Inflammatory macrophage (primary cell): ENCODE data around the gene SOX30.
A peak's percentile ranks its signal among the peaks of the same experiment; 100 is the strongest.
"Not testable (repeated sequence)": the region's sequence is repeated elsewhere in the genome, so short reads cannot be mapped to it uniquely, and the experiment has no call there.

Experiments
- DNase-seq, 2 donors: peaks; one replicate each; pipeline ENCODE4 v3.0.0-alpha.2; 2020 to 2022
- total RNA-seq, 18 experiments: gene quantifications; one replicate each; lab custom pipeline; 2026; ENCODE audit warnings: mixed read lengths in 6 of 18, inconsistent platforms in 2 of 18; lab: John Stamatoyannopoulos, UW

SOX30 gene
- 0 to 0.10 (median 0) reads per million in 18 experiments for total RNA-seq

- DNase-seq = no peak
Measured at GRCh38 chr5:157652377-157652692, at the start of gene SOX30. TSS of gene SOX30 (minus strand) at chr5:157652438. CDS start at chr5:157652078, 360 bp downstream.

GRCh38 chr5:157698674-157699073 lies 46.4 kb upstream of the SOX30 start:
- DNase-seq = not testable (repeated sequence)

- not testable (repeated sequence) for DNase-seq
Measured at GRCh38 chr5:157696154-157696553, 43.9 kb upstream of the SOX30 start.

- not testable (repeated sequence) for DNase-seq
Measured at GRCh38 chr5:157693816-157694215, 41.6 kb upstream of the SOX30 start.

- no peak for DNase-seq
Measured at GRCh38 chr5:157690690-157691433, 38.6 kb upstream of the SOX30 start.

GRCh38 chr5:157689942-157690689 lies 37.9 kb upstream of the SOX30 start:
- DNase-seq = no peak

GRCh38 chr5:157687198-157687554 lies 34.9 kb upstream of the SOX30 start:
- DNase-seq = no peak

- DNase-seq = not testable (repeated sequence)
Measured at GRCh38 chr5:157686276-157687197, 34.3 kb upstream of the SOX30 start.

GRCh38 chr5:157682257-157682656 lies 30.0 kb upstream of the SOX30 start:
- no peak for DNase-seq

GRCh38 chr5:157681048-157681447 lies 28.8 kb upstream of the SOX30 start:
- no peak for DNase-seq

GRCh38 chr5:157680239-157680638 lies 28.0 kb upstream of the SOX30 start:
- DNase-seq = no peak

- no peak for DNase-seq
Measured at GRCh38 chr5:157679801-157680200, 27.6 kb upstream of the SOX30 start.

- DNase-seq = no peak
Measured at GRCh38 chr5:157677931-157678330, 25.7 kb upstream of the SOX30 start.

- not testable (repeated sequence) for DNase-seq
Measured at GRCh38 chr5:157674351-157674750, 22.1 kb upstream of the SOX30 start.

GRCh38 chr5:157672976-157673375 lies 20.7 kb upstream of the SOX30 start:
- no peak for DNase-seq

- no peak for DNase-seq
Measured at GRCh38 chr5:157671592-157672330, 19.5 kb upstream of the SOX30 start.

- DNase-seq = peak in 1 of 2 donors; percentile 23
Measured at GRCh38 chr5:157670662-157671591, 18.7 kb upstream of the SOX30 start, which contains the start of gene C5orf52. TSS of gene C5orf52 (plus strand) at chr5:157671533. CDS start at chr5:157671615, 82 bp downstream.

GRCh38 chr5:157669701-157670097 lies 17.5 kb upstream of the SOX30 start:
- no peak for DNase-seq

GRCh38 chr5:157668356-157668755 lies 16.1 kb upstream of the SOX30 start:
- no peak for DNase-seq

- peak; percentile 89 to 91 for DNase-seq
Measured at GRCh38 chr5:157665467-157666070, 13.3 kb upstream of the SOX30 start.
